Esophagus squamous epithelium (tissue), 4 donors: ENCODE results near the gene LGR4.

Experiments
- POLR2A ChIP-seq, 4 donors: fragments of 450-650 bp; IDR thresholded peaks; one replicate each; pipeline ENCODE4 v1.6.1; 2017; ENCODE audit warnings: antibody characterized with exemption in 4 of 4, mild to moderate bottlenecking in 4 of 4, moderate library complexity in 3 of 4
- TF ChIP-seq, protein P1 (sequence below), 6 experiments: fragments of 450-650 bp in 4 of 6; fragments of 200-600 bp in 2 of 6; sonication (generic) in 2 of 6; IDR thresholded peaks; one replicate each; pipeline ENCODE4 v1.5.1; 2016 to 2019; ENCODE audit warnings: antibody characterized with exemption in 6 of 6, mild to moderate bottlenecking in 4 of 6, moderate library complexity in 4 of 6

DNA sequence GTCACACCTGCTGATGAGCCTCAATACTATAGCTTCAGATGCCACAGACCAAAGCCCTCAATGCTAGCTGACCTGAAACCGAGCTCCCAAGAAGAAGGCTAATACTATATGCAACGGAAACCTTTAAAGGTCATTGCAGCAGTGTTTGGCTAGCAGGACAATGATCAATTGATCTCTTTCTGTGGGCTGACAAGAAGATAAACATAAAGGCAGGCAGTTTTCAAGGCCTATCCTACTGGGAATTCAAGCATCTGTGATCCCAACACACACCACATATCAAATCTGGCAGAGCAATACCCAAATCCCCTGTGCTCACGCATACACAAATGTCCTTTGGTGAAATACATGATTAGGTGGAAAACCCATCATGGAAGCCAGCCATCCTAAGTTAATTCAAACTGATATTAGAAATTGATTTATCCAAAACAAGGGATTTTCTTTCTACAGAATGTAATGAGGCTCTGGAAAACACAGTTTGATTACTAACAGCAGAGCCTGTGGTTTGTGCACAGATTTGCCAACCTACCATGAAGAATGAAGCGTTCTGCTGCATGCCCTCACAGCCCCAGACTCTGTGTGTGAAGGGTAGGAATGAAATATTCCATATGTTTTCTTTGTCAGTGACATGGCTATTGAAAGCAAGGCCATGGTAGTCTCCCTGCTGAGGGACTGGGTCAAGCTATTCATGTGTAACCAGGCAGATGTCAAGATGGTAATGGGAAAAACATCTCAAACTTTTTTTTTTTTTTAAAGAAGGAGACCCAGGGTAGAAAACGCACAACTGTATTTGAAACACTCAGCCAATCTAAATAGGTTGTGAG is 12.2 kb downstream of the LGR4 start:
- TF ChIP-seq, protein P1, sequence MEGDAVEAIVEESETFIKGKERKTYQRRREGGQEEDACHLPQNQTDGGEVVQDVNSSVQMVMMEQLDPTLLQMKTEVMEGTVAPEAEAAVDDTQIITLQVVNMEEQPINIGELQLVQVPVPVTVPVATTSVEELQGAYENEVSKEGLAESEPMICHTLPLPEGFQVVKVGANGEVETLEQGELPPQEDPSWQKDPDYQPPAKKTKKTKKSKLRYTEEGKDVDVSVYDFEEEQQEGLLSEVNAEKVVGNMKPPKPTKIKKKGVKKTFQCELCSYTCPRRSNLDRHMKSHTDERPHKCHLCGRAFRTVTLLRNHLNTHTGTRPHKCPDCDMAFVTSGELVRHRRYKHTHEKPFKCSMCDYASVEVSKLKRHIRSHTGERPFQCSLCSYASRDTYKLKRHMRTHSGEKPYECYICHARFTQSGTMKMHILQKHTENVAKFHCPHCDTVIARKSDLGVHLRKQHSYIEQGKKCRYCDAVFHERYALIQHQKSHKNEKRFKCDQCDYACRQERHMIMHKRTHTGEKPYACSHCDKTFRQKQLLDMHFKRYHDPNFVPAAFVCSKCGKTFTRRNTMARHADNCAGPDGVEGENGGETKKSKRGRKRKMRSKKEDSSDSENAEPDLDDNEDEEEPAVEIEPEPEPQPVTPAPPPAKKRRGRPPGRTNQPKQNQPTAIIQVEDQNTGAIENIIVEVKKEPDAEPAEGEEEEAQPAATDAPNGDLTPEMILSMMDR (IDR thresholded peaks at IDR 0.05), result no peak
- no peak for TF ChIP-seq POLR2A (IDR thresholded peaks at IDR 0.05)
